GM20431 (cell line): ENCODE data around the gene CACNA2D3.

Experiments used
- in situ Hi-C: fragments of 300-500 bp; cut with MseI, MboI; formaldehyde crosslinking; loops from one replicate; pipeline ENCODE4 v1.15.0; 2020; ENCODE audit warnings: low sequenced_read_pairs; ENCODE audit not compliant: unreplicated experiment

Gene CACNA2D3

DNA sequence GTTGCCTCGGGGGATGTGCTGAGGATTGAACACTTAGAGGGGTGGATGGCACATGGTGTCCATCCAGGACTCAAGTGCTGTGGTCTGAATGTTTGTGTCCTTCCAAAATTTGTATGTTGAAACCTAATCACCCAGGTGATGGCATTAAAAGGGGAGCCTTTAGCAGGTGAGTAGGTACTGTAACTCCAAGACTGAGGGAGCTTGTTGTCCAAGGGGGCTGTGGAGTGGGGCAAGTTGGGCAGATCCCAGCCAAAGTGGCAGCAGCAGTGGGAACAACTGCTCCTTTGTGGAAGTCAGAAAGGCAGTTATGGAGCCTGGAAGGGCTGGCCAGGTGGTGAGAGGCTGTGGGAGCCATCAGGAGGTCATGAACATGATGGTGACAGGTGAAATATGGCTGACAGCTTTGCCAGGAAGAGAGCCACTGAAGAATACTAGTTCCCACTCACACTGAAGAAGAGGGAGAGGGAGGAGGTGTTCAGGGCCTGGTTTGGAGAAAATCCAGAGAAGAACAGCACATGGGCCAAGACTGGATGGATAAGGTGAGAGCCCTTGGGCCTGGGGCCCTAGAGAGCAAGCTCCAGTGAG lies 385.6 kb downstream of the CACNA2D3 start:
- in situ Hi-C loops: no loop called here

DNA sequence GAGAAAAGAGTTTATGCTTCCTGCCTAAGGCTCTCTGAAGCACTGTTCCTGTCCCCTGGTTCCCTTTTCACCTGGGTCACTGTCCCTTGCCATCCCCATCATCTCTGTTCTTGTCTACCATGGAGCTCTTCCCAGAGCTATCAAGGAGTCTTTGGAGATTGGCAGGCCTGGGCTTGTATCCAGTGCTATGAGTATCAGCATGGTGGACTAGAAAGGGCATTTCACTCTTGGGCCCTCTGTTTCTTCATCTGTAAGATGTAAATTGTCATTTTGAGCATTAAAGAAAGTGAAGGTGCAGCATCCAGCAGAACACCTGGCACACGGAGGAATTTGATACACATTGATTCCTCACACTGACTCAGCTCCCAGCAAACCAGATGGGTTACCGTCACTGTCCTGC lies 388.2 kb downstream of the CACNA2D3 start:
- in situ Hi-C loops: no loop called here

DNA sequence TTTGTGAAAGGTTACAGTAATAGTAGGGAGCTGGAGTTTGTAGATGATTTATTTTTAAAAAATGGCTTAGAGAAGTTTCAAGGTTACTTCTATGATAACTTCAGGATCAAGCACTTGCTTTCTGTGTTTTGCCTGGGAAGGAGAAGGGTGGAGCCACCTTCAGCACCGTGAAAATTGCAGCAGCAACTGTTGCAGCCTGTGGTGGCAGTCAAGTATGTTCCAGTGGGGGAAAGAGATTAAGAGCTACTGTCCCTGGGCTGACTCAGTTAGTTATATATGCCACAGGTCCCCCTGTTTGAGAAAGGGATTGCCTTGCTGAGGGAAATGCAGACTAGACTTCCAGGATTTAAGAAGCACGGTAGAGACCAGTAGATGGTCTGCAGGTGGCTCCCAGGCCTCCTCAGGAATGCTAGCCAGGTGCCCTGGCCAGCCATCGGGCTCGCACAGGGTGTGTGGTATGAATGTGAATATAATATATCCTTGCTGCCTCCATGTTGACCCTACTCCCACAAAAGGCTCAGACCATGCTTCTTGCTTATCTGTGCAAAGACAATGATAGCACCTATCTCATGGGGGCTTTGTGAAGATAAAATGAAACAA lies 389.5 kb downstream of the CACNA2D3 start:
- in situ Hi-C loops: no loop called here

DNA sequence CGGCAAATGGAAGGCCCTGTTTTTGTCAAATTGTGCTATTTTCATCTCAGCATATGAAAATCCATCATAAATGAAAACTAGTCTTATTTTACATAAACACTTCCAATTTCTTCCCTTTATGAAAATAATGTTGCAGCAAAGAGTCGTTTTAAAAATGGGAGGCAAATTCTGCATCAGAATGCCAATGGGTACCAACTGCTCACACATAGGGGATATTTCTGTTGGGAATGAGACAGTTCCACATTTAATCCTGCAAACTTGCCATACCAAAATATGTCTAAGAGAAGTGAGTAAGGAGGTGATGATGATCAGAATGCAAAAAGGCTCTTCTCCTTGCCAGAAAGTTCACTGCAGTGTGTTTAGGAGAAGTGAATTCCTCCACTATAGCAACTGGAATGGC lies 391.7 kb downstream of the CACNA2D3 start:
- in situ Hi-C loops: no loop called here

DNA sequence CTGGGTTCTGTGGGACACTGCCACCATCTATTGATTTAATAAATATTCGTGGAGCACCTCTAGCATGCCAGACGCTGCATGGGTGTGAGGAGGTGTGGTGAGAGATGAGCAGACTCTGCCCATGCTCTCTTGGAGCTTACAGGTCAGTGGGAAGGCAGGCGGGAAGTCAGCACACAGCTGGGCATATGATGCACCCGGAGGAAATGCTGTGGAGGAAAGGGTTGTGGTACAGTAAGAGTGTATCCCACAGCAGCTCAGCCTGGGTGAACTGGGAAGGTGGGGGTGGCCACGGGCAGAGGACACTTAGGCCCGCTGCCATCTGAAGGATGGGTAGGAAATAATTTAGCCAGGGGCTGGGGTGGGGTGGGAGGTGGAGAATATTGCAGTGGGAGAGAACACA lies 392.1 kb downstream of the CACNA2D3 start:
- in situ Hi-C loops: no loop called here

DNA sequence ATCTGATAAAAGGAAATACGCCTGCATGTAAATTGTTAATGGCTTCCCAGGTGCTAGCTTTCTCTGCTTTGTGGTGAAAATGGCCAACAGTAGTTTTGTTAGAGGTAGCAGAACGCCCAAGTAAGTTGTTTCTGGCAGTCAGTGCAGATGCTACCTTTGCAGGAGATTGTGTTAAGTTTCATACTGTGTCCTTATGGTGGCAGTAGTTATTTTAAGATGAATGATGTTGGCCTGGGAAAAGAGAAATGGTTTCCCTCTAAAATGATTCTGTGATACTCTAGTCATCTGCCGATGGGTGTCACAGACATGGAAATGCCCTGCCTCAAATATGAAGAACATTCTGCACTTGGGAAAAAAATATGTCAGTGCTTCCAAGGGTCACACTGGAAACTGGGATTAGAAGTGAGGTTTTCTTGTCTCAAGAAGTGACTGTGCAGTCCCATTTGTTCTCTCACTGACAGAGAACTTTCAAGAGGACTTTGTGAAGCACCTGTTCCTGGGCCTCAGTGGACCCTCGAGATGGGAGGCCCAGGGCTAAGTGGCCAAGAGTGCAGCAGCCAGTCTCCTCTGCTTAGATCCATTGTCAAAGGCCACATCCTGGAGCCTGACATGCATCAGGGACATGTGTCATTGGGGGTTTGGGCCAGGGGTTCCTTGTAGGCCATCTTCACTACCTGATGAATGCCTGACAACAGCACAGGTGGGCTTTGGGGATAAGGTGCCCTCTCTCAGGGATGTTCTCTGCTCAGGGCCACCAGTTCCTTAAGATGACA lies 393.3 kb downstream of the CACNA2D3 start:
- in situ Hi-C loops: no loop called here

DNA sequence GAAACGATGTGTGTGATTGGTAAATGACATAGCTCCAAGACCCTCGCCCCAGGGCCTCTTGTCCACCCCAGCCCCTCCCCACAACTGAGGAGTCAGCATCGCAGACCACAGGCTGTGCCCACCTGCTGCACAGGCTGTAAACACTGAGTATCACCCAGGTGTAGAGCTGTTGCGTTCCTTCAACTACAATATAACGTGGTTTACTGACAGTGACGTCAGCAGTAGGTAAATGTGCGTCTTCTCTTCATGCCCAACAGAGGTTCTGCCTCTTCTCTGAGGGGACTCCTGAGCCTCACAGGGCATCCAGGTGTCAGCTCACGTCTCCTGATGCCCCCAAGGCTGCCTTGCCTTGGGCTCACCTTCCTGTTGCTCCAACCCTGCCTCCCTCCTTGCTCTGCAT lies 395.1 kb downstream of the CACNA2D3 start:
- in situ Hi-C loops: no loop called here

DNA sequence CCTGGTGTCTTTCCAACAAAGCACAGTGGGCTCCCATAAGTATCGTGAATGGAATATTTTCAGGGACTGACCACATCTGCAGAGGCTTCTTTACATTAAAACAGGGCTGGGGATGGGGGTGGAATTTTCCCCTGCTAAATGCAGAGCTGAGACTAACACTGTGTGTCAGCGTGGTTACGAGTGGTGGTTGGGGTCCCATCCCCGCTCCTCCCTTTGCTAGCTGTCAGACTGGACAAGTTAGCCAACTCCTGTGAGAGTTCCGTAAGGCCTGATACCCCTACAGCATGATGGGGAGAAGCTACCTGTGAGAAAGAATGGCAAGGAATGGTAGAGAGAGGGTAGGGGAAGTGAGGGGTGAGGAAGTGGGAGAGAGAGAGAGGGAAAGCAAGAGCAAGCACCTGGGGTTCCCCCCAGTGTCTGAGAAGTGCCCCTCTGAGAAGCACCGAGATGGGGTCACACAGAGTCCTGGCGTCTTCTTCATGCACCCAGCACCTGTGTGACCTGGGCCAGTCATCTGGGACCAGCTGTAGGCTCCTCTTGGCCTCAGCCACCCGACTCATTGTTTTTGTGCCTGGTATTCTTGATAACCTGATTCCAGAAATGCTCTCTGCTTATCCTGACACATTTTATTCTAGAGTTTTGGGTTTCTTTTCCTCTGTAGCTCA lies 395.8 kb downstream of the CACNA2D3 start:
- in situ Hi-C loops: no loop called here

DNA sequence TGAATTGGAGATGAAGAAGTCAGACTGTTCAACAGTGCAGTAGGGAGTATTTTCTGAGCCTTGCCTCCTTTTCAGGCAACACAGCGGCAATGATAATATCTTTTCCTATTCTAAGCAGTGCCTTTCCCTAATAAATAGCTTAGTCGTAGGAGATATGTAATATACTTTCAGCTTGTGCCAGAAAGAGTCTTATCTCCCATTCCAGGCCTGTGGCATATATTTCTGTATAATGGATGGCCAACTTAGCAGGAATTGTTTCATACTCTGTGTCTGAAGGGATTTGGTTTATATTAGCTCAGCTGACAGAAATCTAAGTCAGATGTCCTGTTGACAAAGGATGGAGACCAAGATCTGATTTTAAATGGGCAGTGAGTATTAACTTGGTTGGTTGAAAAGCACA lies 397.1 kb downstream of the CACNA2D3 start:
- in situ Hi-C loops: no loop called here

DNA sequence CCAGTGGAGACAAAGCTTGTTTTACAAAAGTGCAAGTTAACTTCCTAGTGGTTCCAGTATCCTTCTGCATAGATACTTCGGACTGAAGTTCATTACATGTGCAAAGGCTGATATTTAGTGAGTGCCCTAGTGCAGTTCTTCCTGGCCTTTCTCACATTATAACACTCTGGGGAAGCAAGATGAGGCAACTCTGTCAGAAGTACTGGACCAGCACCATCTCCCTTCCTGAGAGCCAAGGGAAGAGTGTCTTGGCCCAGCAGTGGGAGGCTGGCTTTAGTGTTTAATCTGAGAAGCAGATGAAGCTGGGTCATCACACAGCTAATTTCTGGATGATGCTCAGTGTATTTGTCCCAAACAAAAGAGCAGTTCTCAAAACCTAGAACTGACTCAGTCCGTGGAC lies 397.7 kb downstream of the CACNA2D3 start:
- in situ Hi-C loops: no loop called here

DNA sequence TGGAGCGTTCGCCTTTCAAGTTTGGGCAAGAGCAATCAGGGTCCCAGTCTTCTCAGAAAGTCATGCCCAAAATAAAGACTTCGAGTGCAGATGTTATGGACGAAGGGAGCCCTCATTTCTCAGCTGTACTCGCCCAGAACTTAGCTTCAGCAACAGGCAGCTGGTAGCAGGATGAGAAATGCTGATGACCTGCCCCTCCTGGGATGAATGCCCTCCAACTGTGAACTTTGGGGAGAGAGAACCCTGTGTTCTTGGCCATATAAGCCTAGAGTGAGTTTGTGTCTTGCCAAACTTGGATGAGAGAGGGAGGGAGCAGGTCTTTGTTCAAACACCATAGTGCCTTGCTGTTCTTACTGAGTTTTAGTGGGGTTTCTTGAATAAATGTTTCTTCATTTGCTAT lies 405.2 kb downstream of the CACNA2D3 start:
- in situ Hi-C loops: no loop called here

DNA sequence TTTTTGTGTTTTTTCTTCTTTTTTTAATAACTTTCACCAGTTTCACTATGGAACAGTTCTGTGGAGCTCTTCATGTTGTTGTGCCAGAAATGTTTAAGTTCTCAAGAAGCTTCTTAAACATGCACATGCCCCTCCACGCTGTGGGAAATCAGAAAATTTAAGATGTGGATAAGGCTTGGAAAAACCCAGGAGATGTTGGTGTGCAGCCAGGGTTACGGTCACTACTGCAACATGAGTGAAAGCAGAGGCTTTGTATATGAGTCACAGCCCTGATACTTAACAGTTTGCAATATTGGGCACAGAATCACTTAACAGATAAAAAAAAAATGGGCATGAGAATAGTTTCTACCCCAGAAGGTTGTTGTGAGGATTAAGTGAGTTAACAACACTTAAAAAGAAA lies 405.6 kb downstream of the CACNA2D3 start:
- in situ Hi-C loops: no loop called here

DNA sequence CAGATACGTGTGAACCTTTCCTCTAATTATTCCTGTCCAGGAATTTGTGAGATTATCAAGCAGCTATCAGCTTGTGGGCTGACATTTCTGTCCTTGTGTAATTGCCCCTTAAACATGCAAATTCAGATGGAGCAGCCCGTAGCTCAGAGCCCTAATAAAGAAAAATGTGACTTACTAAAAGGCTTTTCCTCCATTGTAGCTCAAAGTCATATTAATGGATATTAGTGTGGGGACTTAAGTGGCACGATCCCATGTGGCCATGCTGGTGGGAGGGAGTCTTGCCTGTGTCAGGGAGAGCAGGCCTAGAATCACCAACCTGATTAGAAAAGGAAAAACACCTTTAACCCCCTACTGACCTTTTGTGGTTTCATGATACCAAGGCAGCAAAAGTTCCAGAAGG lies 406.3 kb downstream of the CACNA2D3 start:
- in situ Hi-C loops: no loop called here

DNA sequence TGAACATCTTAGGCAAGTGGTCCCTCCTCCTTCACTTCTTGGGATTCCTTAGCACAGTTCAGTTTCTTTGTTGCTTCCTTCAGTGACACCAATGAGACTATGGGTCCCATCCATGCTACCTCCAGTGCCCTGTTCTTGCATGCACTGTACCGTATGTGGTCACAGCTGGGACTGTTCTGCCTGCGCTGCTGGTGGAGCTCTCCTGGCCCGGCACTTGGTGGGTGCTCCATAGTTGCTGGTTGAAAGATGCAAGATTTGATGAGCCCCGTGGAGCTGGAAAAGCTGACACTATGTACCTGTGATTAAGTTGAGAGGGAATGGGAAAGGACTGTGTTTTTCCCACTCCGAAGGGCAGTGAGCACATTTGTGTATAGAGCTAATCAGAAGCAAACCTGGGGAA lies 407.7 kb downstream of the CACNA2D3 start:
- in situ Hi-C loops: no loop called here

DNA sequence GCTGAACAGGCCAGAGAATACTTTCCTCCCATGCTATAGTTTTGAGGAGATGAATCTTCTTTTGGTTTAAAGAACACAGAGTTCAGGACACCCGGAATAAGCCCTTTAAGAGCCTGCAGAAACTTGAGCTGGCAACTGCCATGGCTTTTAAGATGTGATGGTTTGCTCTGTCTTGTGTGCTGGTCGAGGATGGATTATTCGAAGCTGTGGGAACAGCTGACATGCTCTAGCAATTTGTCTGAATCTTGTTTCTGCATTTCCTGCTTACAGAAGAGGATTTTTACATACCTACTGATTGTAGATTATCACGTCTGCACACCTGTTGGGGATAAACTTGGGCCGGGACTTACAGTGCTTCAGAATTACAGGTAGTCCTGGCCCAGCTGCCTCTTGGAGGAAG lies 408.6 kb downstream of the CACNA2D3 start:
- in situ Hi-C loops: no loop called here

DNA sequence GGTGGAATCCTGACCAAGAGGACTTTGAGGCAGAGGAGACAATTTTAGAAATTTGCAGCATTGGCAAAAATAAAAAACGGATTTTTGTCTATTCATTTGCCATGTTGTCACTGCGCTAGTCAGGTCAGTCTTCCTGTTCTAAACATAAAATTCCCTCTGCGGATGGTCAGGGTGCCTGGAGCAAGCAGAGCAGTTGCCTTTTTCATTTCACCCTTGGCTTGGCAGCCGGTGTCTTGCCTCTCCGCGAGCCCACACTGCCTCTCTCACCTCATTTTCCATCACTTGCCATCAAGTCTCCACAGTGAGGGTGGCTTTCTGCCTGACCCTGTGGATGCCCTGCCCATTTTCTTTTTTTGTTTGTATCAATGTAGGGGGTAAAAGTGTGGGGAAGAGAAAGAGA lies 409.4 kb downstream of the CACNA2D3 start:
- in situ Hi-C loops: no loop called here

DNA sequence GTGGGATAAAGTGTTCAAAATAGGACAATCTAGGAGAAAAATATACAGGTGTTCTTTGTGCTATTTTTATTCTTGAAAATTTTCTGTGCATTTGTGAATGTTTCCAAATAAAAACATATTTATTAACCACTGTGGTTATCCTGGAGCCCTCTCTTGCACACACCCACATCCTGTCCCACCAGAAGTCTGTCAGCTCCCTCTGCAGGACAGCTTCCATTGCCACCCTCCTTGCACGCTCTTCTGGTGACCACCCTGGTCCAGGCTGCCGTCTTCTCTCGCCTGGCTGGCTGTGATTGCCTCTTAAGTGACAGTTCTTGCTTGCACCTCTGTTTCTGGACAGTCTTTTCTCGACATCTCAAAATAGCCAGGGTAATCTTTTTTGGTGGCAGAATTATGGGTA lies 411.5 kb downstream of the CACNA2D3 start:
- in situ Hi-C loops: no loop called here

DNA sequence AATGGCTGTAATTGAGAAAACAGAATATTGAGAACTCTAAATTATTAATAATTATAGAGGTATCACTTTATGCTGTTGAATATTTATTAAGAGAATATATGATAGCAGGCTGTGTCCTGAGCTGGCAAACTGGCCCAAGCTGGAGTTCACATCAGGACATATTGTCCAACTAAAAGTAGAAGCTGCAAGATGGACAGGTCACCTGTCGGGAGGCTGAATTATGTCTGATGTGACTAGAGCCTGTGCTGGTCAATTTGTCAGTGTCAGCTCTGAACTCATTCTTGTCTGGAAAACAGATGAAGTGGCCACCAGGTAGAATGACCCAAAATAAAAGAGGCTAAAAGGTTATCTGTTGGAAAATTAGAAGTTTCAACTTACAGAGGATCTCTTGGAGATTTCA lies 413.3 kb downstream of the CACNA2D3 start:
- in situ Hi-C loops: no loop called here

DNA sequence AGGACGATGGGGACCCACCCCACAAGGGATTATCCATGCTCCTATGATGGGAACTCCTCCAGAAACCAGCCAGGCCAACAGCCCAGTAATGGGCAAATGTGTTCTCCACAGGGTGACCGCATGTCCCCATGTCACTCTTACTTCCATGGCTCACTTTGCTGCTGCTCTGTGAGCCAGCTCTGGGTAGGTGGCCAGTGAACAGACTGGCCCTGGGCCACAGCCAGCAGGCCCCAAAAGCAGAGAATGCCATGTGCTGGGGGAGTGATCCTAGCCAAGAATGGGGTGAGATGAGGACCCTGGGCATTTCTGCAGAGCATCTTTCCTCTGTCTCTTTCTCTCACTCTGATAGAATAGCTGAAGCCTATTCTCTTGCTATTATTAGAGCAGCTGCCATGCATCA lies 414.1 kb downstream of the CACNA2D3 start:
- in situ Hi-C loops: no loop called here

DNA sequence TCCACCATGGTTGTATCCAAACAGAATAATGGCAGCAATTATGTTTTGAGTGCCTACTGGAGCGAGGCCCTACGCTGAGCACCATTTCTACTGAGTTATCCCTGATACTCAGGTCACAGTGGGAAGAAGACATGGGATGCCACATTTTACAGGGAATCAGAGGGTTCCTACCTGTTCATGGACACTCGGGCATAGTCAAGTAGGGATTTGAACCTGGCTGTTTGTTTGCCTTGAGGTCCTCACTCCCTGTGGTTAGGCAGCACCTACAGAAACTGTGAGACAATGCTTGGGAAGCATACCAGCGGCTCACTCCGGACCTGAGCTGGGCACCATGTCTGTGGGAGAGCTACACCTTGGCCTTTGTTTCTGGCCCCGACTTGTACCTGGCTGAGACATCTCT lies 415.2 kb downstream of the CACNA2D3 start:
- in situ Hi-C loops: no loop called here

DNA sequence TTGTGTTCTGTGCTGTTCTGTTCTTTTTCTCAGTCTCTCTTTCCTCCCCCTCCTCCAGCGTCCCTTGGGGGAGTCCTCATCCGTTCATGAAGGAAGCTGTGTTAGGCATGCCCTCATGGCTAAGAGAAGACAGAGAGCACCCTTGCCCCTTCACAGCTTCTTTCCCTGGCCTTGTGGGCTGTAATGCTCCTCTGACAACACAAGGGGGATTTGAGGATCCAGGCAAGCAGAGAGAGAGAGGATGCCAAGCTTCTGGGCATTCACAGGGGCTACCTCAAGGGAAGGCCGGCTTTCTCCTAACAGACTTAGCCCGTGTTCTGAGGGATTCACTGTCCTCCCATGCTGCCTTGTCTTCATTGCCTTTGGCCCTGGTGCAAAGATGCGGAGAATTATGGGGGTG lies 416.0 kb downstream of the CACNA2D3 start:
- in situ Hi-C loops: no loop called here
